Right atrium auricular region (tissue), 2 donors: ENCODE results near the gene GAS2L2. TPM values are rescaled to one million over a fixed set of nuclear protein-coding genes. Genes with fewer than 3 reads are reported as not detected.

Experiments
- DNase-seq: peaks from one replicate; pipeline ENCODE4 v3.0.0-alpha.2; 2019; ENCODE audit warnings: low spot score
- H3K27ac ChIP-seq, 2 donors: fragments of 200-600 bp; sonication (generic); 1 replicate in 1 of 2; 2 replicates in 1 of 2; pipeline ENCODE4 v1.5.1; 2016 to 2019
- H3K27me3 ChIP-seq, 2 donors: fragments of 200-600 bp; sonication (generic); one replicate each; pipeline versions ENCODE4 v1.5.1 to v1.6.0; 2017 to 2019
- H3K36me3 ChIP-seq: fragments of 200-600 bp; sonication (generic); one replicate; pipeline ENCODE4 v1.5.1; 2016
- H3K4me1 ChIP-seq, 2 donors: fragments of 200-600 bp; sonication (generic); one replicate each; pipeline versions ENCODE4 v1.5.1 to v1.6.0; 2017 to 2019
- H3K4me3 ChIP-seq, 2 donors: fragments of 200-600 bp; sonication (generic); 1 replicate in 1 of 2; 2 replicates in 1 of 2; pipeline ENCODE4 v1.5.1; 2017 to 2019; ENCODE audit warnings: mild to moderate bottlenecking in 1 of 2, moderate library complexity in 1 of 2
- H3K9me3 ChIP-seq, 2 donors: fragments of 200-600 bp; sonication (generic); one replicate each; pipeline ENCODE4 v1.5.1; 2019
- CTCF ChIP-seq, 2 donors: fragments of 200-600 bp; sonication (generic); IDR thresholded peaks; one replicate each; pipeline ENCODE4 v1.5.1; 2019; ENCODE audit warnings: antibody characterized with exemption in 2 of 2
- total RNA-seq, 2 donors: library from RNA; depleted of rRNA; stranded (reverse); fragments of >200 nt; gene quantifications; one replicate each; pipeline ENCODE4 v1.1.0, GENCODE V29; 2016

Gene GAS2L2
- total RNA-seq, 2 donors from 2014 or later = not detected

DNA sequence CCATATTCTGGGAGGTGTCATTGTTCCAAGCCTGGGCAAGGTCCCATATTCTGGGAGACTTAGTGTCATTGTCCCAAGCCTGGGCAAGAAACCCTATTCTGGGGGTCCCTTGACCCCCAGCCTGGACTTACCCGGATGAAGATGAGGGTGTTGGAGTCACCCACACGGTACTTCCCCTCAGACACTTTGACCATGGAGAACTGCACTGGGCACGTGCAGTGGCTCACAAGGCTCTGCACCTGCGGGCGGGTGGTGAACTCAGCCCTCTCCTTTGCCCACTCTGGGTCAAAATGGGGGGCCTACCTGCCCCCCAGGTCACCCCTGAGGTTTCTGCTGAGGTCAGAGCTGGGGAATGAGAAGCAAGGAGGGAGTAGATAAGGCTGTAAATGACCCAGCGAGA lies 4.1 kb downstream of the GAS2L2 start:
- H3K9me3 ChIP-seq = no peaks in the 10 kb centered on the region
- DNase-seq = no peak
- H3K4me1 ChIP-seq = peaks cover 0 to 29% of the 10 kb centered on the region in 2 donors
- no peaks in the 10 kb centered on the region for H3K36me3 ChIP-seq
- H3K27ac ChIP-seq = no peak overlapping the region
- H3K27me3 ChIP-seq = no peaks in the 10 kb centered on the region
- TF ChIP-seq CTCF (IDR thresholded peaks at IDR 0.05) = no peak
- H3K4me3 ChIP-seq = no peak overlapping the region

GRCh38 chr17:35748341-35748841 lies 4.6 kb downstream of the GAS2L2 start:
- Histone ChIP-seq H3K4me1 (peaks cover 0 to 29% of the 10 kb centered on the region in 2 donors), H3K36me3 (no peaks in the 10 kb centered on the region), H3K27me3 (no peaks in the 10 kb centered on the region), H3K27ac (no peak overlapping the region), H3K4me3 (no peak overlapping the region), H3K9me3 (no peaks in the 10 kb centered on the region)
- no peak for DNase-seq
- TF ChIP-seq CTCF (IDR thresholded peaks at IDR 0.05) = no peak

DNA sequence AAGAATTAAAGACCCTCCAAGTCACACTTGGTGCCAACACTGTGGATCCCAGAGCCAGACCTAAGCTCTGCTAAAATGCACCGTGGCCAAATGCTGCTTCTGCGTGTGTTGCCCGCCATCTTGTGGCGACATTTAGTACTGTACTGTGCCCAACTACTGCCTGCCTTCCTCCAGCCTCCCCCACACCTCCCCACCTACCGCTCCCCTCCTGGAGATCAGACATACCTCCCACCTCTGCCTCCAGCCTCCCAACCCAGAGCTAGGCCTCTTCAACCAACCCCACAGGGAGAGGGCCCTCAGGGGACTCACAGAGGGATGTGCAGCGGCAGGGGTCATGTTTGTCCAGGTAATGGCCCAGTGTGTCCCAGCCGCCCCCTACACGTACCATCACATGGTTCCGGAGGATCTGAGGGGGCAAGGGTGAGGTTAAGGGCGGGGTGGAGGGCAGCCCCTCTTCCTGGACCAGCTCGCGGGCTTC lies 5.5 kb downstream of the GAS2L2 start:
- DNase-seq = peak; percentile 83
- Histone ChIP-seq H3K27ac (no peak overlapping the region), H3K9me3 (no peaks in the 10 kb centered on the region), H3K4me1 (peaks cover 0 to 21% of the 10 kb centered on the region in 2 donors), H3K27me3 (no peaks in the 10 kb centered on the region), H3K36me3 (no peaks in the 10 kb centered on the region), H3K4me3 (no peak overlapping the region)
- peak; percentile 84 to 93 for TF ChIP-seq CTCF (IDR thresholded peaks at IDR 0.05)

DNA sequence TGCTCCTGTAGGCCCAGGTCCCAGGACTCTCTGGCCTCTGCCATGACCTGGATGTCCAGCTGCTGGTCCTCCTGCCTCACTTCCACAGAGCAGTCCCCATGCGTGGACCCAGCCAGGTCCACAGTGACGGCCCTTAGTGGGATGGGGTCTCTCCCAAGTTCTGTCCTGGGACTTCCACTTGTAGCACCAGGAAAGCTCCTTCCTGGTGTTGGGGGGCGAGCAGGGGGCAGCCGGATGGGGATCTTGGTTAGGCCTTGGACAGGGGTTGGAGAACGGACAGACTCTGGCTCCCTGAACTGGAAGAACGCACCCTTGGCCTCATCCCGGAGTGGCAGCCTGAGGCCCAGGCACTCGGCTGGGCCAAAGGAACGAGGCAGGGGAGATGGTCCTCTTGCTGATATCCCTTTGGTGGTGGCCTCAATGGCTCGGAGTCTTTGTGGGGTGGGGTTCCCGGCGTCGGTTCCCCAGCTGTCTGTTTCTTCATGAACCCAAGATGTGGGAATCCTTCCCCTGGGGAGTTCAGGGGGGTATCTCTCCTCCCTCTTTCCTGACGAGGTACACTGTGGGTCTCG lies 7.2 kb downstream of the GAS2L2 start:
- H3K36me3 ChIP-seq = no peaks in the 10 kb centered on the region
- no peak overlapping the region for H3K4me3 ChIP-seq
- no peak for TF ChIP-seq CTCF (IDR thresholded peaks at IDR 0.05)
- DNase-seq = no peak
- H3K27me3 ChIP-seq = no peaks in the 10 kb centered on the region
- peaks cover 0 to 27% of the 10 kb centered on the region in 2 donors for H3K4me1 ChIP-seq
- H3K27ac ChIP-seq = no peak overlapping the region
- no peaks in the 10 kb centered on the region for H3K9me3 ChIP-seq

DNA sequence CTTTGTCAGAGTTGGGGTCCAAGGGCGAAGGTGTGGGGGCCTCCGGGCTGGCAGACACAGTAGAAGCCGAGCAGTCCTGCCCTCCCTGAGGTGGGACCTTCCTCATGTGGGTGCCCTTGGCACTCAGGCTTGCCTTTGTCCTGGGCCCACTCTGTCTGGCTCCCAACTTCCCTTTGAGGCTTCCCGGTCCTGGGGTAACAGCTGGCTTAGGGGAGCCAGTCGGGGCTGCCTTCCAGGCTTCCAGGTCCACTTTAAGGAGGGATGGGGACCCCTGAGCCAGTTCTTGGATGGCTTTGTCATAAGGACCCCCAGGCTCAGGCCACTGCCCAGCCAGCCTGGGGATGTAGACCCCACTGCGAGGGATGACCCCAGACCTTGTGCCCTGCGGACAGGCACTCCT lies 7.8 kb downstream of the GAS2L2 start:
- no peak for TF ChIP-seq CTCF (IDR thresholded peaks at IDR 0.05)
- H3K9me3 ChIP-seq = no peaks in the 10 kb centered on the region
- H3K36me3 ChIP-seq = no peaks in the 10 kb centered on the region
- H3K4me3 ChIP-seq = no peak overlapping the region
- H3K4me1 ChIP-seq = peaks cover 0 to 26% of the 10 kb centered on the region in 2 donors
- no peak for DNase-seq
- no peak overlapping the region for H3K27ac ChIP-seq
- H3K27me3 ChIP-seq = no peaks in the 10 kb centered on the region

GRCh38 chr17:35744830-35745229 lies 8.2 kb downstream of the GAS2L2 start:
- Histone ChIP-seq H3K4me3 (no peak overlapping the region), H3K27me3 (no peaks in the 10 kb centered on the region), H3K9me3 (no peaks in the 10 kb centered on the region), H3K4me1 (peaks cover 0 to 22% of the 10 kb centered on the region in 2 donors), H3K27ac (no peak overlapping the region), H3K36me3 (no peaks in the 10 kb centered on the region)
- no peak for TF ChIP-seq CTCF (IDR thresholded peaks at IDR 0.05)
- no peak for DNase-seq
